ENCODE data around the gene FFAR1. TPM values are rescaled to one million over a fixed set of nuclear protein-coding genes. Genes with fewer than 3 reads are reported as not detected.

The FFAR1 gene
- polyA plus RNA-seq, 1 donor (not counting 4 experiments of a cell fraction or from before 2014, with no cell fraction given): not detected

GRCh38 chr19:35340431-35340830 lies 7.3 kb upstream of the FFAR1 start:
- dilution Hi-C loops (cut with MboI; ENCODE audit: extremely low pct_ligation_motif_present, low sequenced_read_pairs): no loop called here
- H3K79me2 ChIP-seq (ENCODE audit: control insufficient read depth, insufficient read depth, low read length): no peaks in the 10 kb centered on the region
- no peak overlapping the region for H3K27ac ChIP-seq (ENCODE audit: control insufficient read depth, insufficient read depth, low read length)
- FAIRE-seq: no peak
- H3K9ac ChIP-seq (ENCODE audit: control insufficient read depth, extremely low read depth, insufficient read depth, low read length): no peak overlapping the region
- no peak overlapping the region for H3K4me2 ChIP-seq (ENCODE audit: control insufficient read depth, extremely low read depth, insufficient read depth, low read depth, low read length)
- peaks cover 14% of the 10 kb centered on the region for H3K27me3 ChIP-seq (ENCODE audit: control insufficient read depth, extremely low read depth, insufficient read depth, low read length)
- H4K20me1 ChIP-seq (ENCODE audit: control insufficient read depth, extremely low read depth, insufficient read depth, low read length): no peaks in the 10 kb centered on the region
- H3K9me1 ChIP-seq (ENCODE audit: control insufficient read depth, extremely low read depth, insufficient read depth, low read length): no peaks in the 10 kb centered on the region
- H2AFZ ChIP-seq (ENCODE audit: control insufficient read depth, low read length): no peak overlapping the region
- no peaks in the 10 kb centered on the region for H3K36me3 ChIP-seq (ENCODE audit: control insufficient read depth in 2 of 2, extremely low read depth in 1 of 2, insufficient read depth in 2 of 2, low read length in 2 of 2)
- DNase-seq (ENCODE audit: low read depth, low spot score): no peak
- no peak for TF ChIP-seq EZH2 (IDR thresholded peaks at IDR 0.05; ENCODE audit: low read length)
- TF ChIP-seq CTCF (optimal IDR thresholded peaks at IDR 0.05 in 1 of 3, IDR thresholded peaks at IDR 0.05 in 1 of 3, conservative IDR thresholded peaks at IDR 0.05 in 1 of 3; ENCODE audit: extremely low read depth in 1 of 3, insufficient read depth in 2 of 3, low read length in 3 of 3): no peak
- H3K4me3 ChIP-seq (ENCODE audit: control insufficient read depth in 2 of 3, extremely low read depth in 1 of 3, insufficient read depth in 2 of 3, low read depth in 1 of 3, low read length in 3 of 3): no peak overlapping the region
- H3K9me3 ChIP-seq (ENCODE audit: control insufficient read depth, low read depth, low read length): no peaks in the 10 kb centered on the region
- H3K4me1 ChIP-seq (ENCODE audit: control insufficient read depth, extremely low read depth, insufficient read depth, low read length): no peaks in the 10 kb centered on the region

GRCh38 chr19:35341006-35341405 lies 6.7 kb upstream of the FFAR1 start:
- H3K36me3 ChIP-seq (ENCODE audit: control insufficient read depth in 2 of 2, extremely low read depth in 1 of 2, insufficient read depth in 2 of 2, low read length in 2 of 2): no peaks in the 10 kb centered on the region
- no peaks in the 10 kb centered on the region for H3K9me1 ChIP-seq (ENCODE audit: control insufficient read depth, extremely low read depth, insufficient read depth, low read length)
- no peaks in the 10 kb centered on the region for H3K9me3 ChIP-seq (ENCODE audit: control insufficient read depth, low read depth, low read length)
- peaks cover 15% of the 10 kb centered on the region for H3K27me3 ChIP-seq (ENCODE audit: control insufficient read depth, extremely low read depth, insufficient read depth, low read length)
- DNase-seq (ENCODE audit: low read depth, low spot score) (no peak), FAIRE-seq (no peak)
- H3K4me2 ChIP-seq (ENCODE audit: control insufficient read depth, extremely low read depth, insufficient read depth, low read depth, low read length): no peak overlapping the region
- H3K4me1 ChIP-seq (ENCODE audit: control insufficient read depth, extremely low read depth, insufficient read depth, low read length): no peaks in the 10 kb centered on the region
- no peak overlapping the region for H3K4me3 ChIP-seq (ENCODE audit: control insufficient read depth in 2 of 3, extremely low read depth in 1 of 3, insufficient read depth in 2 of 3, low read depth in 1 of 3, low read length in 3 of 3)
- H4K20me1 ChIP-seq (ENCODE audit: control insufficient read depth, extremely low read depth, insufficient read depth, low read length): no peaks in the 10 kb centered on the region
- no peak overlapping the region for H2AFZ ChIP-seq (ENCODE audit: control insufficient read depth, low read length)
- no peak overlapping the region for H3K27ac ChIP-seq (ENCODE audit: control insufficient read depth, insufficient read depth, low read length)
- no peak for TF ChIP-seq CTCF (optimal IDR thresholded peaks at IDR 0.05 in 1 of 3, IDR thresholded peaks at IDR 0.05 in 1 of 3, conservative IDR thresholded peaks at IDR 0.05 in 1 of 3; ENCODE audit: extremely low read depth in 1 of 3, insufficient read depth in 2 of 3, low read length in 3 of 3)
- dilution Hi-C loops (cut with MboI; ENCODE audit: extremely low pct_ligation_motif_present, low sequenced_read_pairs): no loop called here
- H3K79me2 ChIP-seq (ENCODE audit: control insufficient read depth, insufficient read depth, low read length): no peaks in the 10 kb centered on the region
- no peak overlapping the region for H3K9ac ChIP-seq (ENCODE audit: control insufficient read depth, extremely low read depth, insufficient read depth, low read length)

Measured in keratinocyte (primary cell).